ENCODE data around the gene BRS3.

GRCh38 chrX:136450050-136450830 lies 37.5 kb upstream of the BRS3 start:
- no peak for TF ChIP-seq TARDBP (IDR thresholded peaks at IDR 0.05)
- no peak for TF ChIP-seq FOXA1 (IDR thresholded peaks at IDR 0.05)

All from HEK293T (cell line).